HG03066 (cell line): ENCODE data around the gene ALKBH7.

Source experiments
- ATAC-seq: cut with Tn5 transposase; IDR thresholded peaks from one replicate; pipeline ENCODE4 v1.9.1; 2021; ENCODE audit warnings: low read depth; ENCODE audit not compliant: unreplicated experiment

ALKBH7 gene

DNA sequence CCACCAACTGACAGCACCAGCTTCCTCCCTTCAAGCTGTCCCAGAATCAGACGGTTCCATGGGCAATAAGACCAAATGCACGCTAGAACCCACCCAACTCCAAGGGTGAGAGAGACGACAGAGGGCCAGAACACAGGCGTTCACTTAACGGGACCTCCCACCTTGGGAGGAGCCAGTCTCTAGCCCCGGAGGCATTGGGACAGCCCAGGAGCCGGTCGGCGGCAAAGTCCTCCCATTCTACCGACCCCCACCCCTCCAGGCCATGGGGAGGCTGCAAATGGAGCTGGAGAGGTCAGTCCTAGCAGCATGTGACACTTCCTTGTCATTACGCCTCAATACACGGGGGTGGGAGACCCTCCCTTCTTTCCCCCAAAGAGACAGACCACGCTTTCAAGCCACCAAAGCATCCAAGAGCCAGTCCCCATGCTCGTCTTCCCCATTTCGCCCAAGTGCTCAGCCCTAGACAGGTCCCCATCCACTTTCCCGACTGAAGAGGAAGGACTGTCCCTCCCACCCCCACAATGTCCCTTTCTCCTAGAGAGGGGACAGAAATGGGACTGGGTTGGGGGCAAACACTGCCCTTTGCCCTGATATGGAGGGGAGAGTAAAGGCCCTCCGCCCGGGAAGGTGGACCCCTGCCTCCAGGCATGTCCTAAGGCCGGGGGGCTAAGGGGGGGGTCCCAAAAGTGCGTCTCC, 51.1 kb downstream of the ALKBH7 start:
- no peak for ATAC-seq

DNA sequence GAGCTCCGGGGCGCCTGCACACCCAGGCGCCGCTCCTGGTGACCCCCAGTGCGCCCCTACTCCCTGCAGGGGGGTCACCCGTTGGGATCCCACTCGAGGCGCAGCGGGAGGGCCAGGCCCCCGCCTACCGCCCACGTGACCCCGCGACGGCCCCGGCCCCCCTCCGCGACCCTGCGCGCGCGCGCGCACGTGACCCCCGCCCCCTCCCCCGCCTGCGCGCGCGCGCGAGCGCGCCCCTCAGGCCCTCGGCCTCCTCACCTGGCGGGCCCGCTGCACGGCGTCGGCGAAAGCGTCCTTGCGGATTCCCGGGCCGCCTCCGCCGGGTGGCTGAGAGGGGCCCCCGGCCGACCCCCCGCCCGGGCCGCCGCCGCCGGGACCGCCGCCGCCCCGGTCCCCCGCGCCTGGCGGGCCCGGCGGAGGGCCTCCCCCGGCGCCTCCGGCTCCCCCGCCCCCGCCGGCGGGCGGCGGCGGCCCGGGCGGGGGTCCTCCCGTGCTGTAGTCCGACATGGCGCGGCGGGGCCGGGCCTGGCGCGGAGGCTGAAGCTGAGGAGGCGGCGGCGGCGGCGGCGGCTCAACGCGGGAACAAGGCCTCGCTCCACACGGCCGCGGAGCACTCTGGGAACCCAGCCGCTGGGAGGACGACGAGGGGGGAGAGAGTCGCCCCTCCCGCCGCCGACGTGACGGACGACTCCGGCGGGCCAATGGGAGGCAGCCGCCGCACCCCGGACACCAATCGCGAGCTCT, 51.8 kb downstream of the ALKBH7 start, which contains the start of gene KHSRP:
KHSRP (minus strand) TSS at position 617 of the 744 bp plus-strand sequence; CDS start at position 507, 110 bp downstream.
- ATAC-seq, result no peak
